ENCODE data around the gene SLC25A18. TPM values are rescaled to one million over a fixed set of nuclear protein-coding genes. Genes with fewer than 3 reads are reported as not detected.

The SLC25A18 gene
- total RNA-seq, 1 experiment from 2014 or later = 0.35 TPM

- Mint-ChIP-seq H3K4me3 (ENCODE audit: unreplicated experiment) (no peak overlapping the region), H3K27me3 (ENCODE audit: insufficient read depth, unreplicated experiment) (no peaks in the 10 kb centered on the region), H3K9me3 (ENCODE audit: unreplicated experiment) (no peaks in the 10 kb centered on the region), H3K36me3 (ENCODE audit: insufficient read depth, unreplicated experiment) (peaks cover 73% of the 10 kb centered on the region), H3K4me1 (ENCODE audit: insufficient read depth, unreplicated experiment) (no peaks in the 10 kb centered on the region), H3K27ac (ENCODE audit: low read depth, unreplicated experiment) (no peak overlapping the region)
- BruUV-seq (replicated peaks) = no TSS peak
- TF ChIP-seq, protein P1, sequence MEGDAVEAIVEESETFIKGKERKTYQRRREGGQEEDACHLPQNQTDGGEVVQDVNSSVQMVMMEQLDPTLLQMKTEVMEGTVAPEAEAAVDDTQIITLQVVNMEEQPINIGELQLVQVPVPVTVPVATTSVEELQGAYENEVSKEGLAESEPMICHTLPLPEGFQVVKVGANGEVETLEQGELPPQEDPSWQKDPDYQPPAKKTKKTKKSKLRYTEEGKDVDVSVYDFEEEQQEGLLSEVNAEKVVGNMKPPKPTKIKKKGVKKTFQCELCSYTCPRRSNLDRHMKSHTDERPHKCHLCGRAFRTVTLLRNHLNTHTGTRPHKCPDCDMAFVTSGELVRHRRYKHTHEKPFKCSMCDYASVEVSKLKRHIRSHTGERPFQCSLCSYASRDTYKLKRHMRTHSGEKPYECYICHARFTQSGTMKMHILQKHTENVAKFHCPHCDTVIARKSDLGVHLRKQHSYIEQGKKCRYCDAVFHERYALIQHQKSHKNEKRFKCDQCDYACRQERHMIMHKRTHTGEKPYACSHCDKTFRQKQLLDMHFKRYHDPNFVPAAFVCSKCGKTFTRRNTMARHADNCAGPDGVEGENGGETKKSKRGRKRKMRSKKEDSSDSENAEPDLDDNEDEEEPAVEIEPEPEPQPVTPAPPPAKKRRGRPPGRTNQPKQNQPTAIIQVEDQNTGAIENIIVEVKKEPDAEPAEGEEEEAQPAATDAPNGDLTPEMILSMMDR (IDR thresholded peaks at IDR 0.05; ENCODE audit: unreplicated experiment) = no peak
- intact Hi-C loops (cut with micrococcal nuclease) = no loop called here
- no peak for DNase-seq (ENCODE audit: unreplicated experiment)
- CTCF ChIA-PET = interaction anchor here (0.6 to 1.8 kb wide), 2 partner anchors 43 to 551 kb away, joined by 3 to 7 read pairs; no protein-coding TSS in a partner anchor
- POLR2A ChIA-PET = interaction anchor here (1.3 kb wide), 1 partner anchor 20 kb away, joined by 4 read pairs; no protein-coding TSS in a partner anchor
Observed at GRCh38 chr22:17601031-17601430, 37.7 kb downstream of the SLC25A18 start.

GRCh38 chr22:17603668-17604067, 40.4 kb downstream of the SLC25A18 start:
- Mint-ChIP-seq H3K4me1 (ENCODE audit: insufficient read depth, unreplicated experiment) (no peaks in the 10 kb centered on the region), H3K27me3 (ENCODE audit: insufficient read depth, unreplicated experiment) (no peaks in the 10 kb centered on the region), H3K27ac (ENCODE audit: low read depth, unreplicated experiment) (no peak overlapping the region), H3K4me3 (ENCODE audit: unreplicated experiment) (no peak overlapping the region), H3K9me3 (ENCODE audit: unreplicated experiment) (no peaks in the 10 kb centered on the region), H3K36me3 (ENCODE audit: insufficient read depth, unreplicated experiment) (peaks cover 47% of the 10 kb centered on the region)
- ChIA-PET CTCF (interaction anchor here (0.5 to 1.4 kb wide), 2 partner anchors 45 to 102 kb away, joined by 3 read pairs; no protein-coding TSS in a partner anchor), POLR2A (no interaction called here)
- intact Hi-C loops (cut with micrococcal nuclease) = no loop called here
- TF ChIP-seq, protein P1 (IDR thresholded peaks at IDR 0.05; ENCODE audit: unreplicated experiment) = no peak
- no TSS peak for BruUV-seq (replicated peaks)
- DNase-seq (ENCODE audit: unreplicated experiment) = no peak

GRCh38 chr22:17606496-17606895, 43.2 kb downstream of the SLC25A18 start:
- DNase-seq (ENCODE audit: unreplicated experiment) = no peak
- no peaks in the 10 kb centered on the region for H3K9me3 Mint-ChIP-seq (ENCODE audit: unreplicated experiment)
- ChIA-PET CTCF (interaction anchor here (0.6 to 2.5 kb wide), 5 partner anchors 11 to 444 kb away, joined by 3 to 14 read pairs (median 3); no protein-coding TSS in a partner anchor), POLR2A (interaction anchor here (0.6 to 2.2 kb wide), 5 partner anchors 11 to 48 kb away, joined by 3 to 6 read pairs (median 5); no protein-coding TSS in a partner anchor)
- H3K4me1 Mint-ChIP-seq (ENCODE audit: insufficient read depth, unreplicated experiment) = no peaks in the 10 kb centered on the region
- TF ChIP-seq, protein P1 (IDR thresholded peaks at IDR 0.05; ENCODE audit: unreplicated experiment) = no peak
- H3K4me3 Mint-ChIP-seq (ENCODE audit: unreplicated experiment) = no peak overlapping the region
- H3K27ac Mint-ChIP-seq (ENCODE audit: low read depth, unreplicated experiment) = no peak overlapping the region
- intact Hi-C loops (cut with micrococcal nuclease) = no loop called here
- no TSS peak for BruUV-seq (replicated peaks)
- H3K27me3 Mint-ChIP-seq (ENCODE audit: insufficient read depth, unreplicated experiment) = no peaks in the 10 kb centered on the region
- H3K36me3 Mint-ChIP-seq (ENCODE audit: insufficient read depth, unreplicated experiment) = peaks cover 19% of the 10 kb centered on the region

- POLR2A ChIA-PET = interaction anchor here (0.6 to 2.2 kb wide), 3 partner anchors 31 to 479 kb away, joined by 5 to 8 read pairs (median 5); no protein-coding TSS in a partner anchor
- TF ChIP-seq, protein P1 (IDR thresholded peaks at IDR 0.05; ENCODE audit: unreplicated experiment) = no peak
Observed at GRCh38 chr22:17607891-17608521, 44.7 kb downstream of the SLC25A18 start.

More at GRCh38 chr22:17607891-17608521, 44.7 kb downstream of the SLC25A18 start:
- intact Hi-C loops (cut with micrococcal nuclease) = no loop called here
- Mint-ChIP-seq H3K9me3 (ENCODE audit: unreplicated experiment) (no peaks in the 10 kb centered on the region), H3K36me3 (ENCODE audit: insufficient read depth, unreplicated experiment) (peaks cover 9% of the 10 kb centered on the region), H3K4me3 (ENCODE audit: unreplicated experiment) (no peak overlapping the region), H3K27me3 (ENCODE audit: insufficient read depth, unreplicated experiment) (no peaks in the 10 kb centered on the region), H3K27ac (ENCODE audit: low read depth, unreplicated experiment) (no peak overlapping the region), H3K4me1 (ENCODE audit: insufficient read depth, unreplicated experiment) (no peaks in the 10 kb centered on the region)
- CTCF ChIA-PET = interaction anchor here (1.2 kb wide), 1 partner anchor 436 kb away, joined by 3 read pairs; no protein-coding TSS in a partner anchor
- DNase-seq (ENCODE audit: unreplicated experiment) = no peak
- no TSS peak for BruUV-seq (replicated peaks)
